ENCODE results near the gene ADGRE3.

GRCh38 chr19:14599548-14600147 lies 75.0 kb downstream of the ADGRE3 start:
- no peak for TF ChIP-seq POLR2A (IDR thresholded peaks at IDR 0.05)
- TF ChIP-seq, protein P1, sequence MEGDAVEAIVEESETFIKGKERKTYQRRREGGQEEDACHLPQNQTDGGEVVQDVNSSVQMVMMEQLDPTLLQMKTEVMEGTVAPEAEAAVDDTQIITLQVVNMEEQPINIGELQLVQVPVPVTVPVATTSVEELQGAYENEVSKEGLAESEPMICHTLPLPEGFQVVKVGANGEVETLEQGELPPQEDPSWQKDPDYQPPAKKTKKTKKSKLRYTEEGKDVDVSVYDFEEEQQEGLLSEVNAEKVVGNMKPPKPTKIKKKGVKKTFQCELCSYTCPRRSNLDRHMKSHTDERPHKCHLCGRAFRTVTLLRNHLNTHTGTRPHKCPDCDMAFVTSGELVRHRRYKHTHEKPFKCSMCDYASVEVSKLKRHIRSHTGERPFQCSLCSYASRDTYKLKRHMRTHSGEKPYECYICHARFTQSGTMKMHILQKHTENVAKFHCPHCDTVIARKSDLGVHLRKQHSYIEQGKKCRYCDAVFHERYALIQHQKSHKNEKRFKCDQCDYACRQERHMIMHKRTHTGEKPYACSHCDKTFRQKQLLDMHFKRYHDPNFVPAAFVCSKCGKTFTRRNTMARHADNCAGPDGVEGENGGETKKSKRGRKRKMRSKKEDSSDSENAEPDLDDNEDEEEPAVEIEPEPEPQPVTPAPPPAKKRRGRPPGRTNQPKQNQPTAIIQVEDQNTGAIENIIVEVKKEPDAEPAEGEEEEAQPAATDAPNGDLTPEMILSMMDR (IDR thresholded peaks at IDR 0.05): no peak
- no peak for TF ChIP-seq POLR2AphosphoS5 (IDR thresholded peaks at IDR 0.05)

All from prostate gland (tissue), 2 donors.